ENCODE results near the gene FOXP2.

DNA sequence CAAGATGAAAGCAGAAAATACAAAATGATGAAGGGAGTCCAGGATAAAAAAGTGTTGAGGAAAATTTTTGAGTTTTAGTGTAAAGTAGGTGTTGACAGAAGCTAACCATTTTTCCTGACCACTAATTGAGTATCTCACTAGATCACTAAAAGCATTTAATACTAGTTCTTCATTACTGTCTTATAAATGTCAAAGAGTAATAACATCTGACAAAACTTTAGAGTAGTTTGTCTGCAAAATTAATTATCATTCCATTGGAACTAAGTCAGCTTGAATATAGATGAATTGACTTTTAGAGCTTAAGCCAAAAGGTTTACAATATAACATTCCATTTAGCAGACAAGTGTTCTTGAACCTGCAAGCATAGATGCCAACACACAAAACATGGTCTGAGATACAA is 232.9 kb downstream of the FOXP2 start:
- TF ChIP-seq CTCF (IDR thresholded peaks at IDR 0.05; ENCODE audit: low read depth, low read length, missing input control) = no peak
- TF ChIP-seq, protein P1, sequence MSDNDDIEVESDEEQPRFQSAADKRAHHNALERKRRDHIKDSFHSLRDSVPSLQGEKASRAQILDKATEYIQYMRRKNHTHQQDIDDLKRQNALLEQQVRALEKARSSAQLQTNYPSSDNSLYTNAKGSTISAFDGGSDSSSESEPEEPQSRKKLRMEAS (IDR thresholded peaks at IDR 0.05) = no peak
- TF ChIP-seq NR2F2 (IDR thresholded peaks at IDR 0.05) = no peak
- TF ChIP-seq TAF1 (conservative IDR thresholded peaks at IDR 0.05) = no peak
- no peak for TF ChIP-seq JUND (IDR thresholded peaks at IDR 0.05)
- no peak for TF ChIP-seq SP1 (IDR thresholded peaks at IDR 0.05)
- TF ChIP-seq EGR1 (IDR thresholded peaks at IDR 0.05; ENCODE audit: low read depth in 2 of 2) = no peak
- no peak for TF ChIP-seq HNF4A (conservative IDR thresholded peaks at IDR 0.05)
- no peak for TF ChIP-seq YY1 (IDR thresholded peaks at IDR 0.05)
- no peak for TF ChIP-seq ZBTB33 (IDR thresholded peaks at IDR 0.05)
- no peak for TF ChIP-seq RAD21 (IDR thresholded peaks at IDR 0.05)
- TF ChIP-seq, protein P2, sequence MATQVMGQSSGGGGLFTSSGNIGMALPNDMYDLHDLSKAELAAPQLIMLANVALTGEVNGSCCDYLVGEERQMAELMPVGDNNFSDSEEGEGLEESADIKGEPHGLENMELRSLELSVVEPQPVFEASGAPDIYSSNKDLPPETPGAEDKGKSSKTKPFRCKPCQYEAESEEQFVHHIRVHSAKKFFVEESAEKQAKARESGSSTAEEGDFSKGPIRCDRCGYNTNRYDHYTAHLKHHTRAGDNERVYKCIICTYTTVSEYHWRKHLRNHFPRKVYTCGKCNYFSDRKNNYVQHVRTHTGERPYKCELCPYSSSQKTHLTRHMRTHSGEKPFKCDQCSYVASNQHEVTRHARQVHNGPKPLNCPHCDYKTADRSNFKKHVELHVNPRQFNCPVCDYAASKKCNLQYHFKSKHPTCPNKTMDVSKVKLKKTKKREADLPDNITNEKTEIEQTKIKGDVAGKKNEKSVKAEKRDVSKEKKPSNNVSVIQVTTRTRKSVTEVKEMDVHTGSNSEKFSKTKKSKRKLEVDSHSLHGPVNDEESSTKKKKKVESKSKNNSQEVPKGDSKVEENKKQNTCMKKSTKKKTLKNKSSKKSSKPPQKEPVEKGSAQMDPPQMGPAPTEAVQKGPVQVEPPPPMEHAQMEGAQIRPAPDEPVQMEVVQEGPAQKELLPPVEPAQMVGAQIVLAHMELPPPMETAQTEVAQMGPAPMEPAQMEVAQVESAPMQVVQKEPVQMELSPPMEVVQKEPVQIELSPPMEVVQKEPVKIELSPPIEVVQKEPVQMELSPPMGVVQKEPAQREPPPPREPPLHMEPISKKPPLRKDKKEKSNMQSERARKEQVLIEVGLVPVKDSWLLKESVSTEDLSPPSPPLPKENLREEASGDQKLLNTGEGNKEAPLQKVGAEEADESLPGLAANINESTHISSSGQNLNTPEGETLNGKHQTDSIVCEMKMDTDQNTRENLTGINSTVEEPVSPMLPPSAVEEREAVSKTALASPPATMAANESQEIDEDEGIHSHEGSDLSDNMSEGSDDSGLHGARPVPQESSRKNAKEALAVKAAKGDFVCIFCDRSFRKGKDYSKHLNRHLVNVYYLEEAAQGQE (IDR thresholded peaks at IDR 0.05) = no peak
- TF ChIP-seq GABPA (IDR thresholded peaks at IDR 0.05 in 1 of 2, conservative IDR thresholded peaks at IDR 0.05 in 1 of 2) = no peak
- TF ChIP-seq, protein P3, sequence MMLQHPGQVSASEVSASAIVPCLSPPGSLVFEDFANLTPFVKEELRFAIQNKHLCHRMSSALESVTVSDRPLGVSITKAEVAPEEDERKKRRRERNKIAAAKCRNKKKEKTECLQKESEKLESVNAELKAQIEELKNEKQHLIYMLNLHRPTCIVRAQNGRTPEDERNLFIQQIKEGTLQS (IDR thresholded peaks at IDR 0.05) = no peak
